Stimulated activated CD4-positive, alpha-beta T cell treated with anti-CD3 and anti-CD28 coated beads, Interleukin-12 subunit alpha, Interleukin-12 subunit beta, amount 100 ng/mL, for 4 hours (primary cell): Measurements from ENCODE around the gene EFNA3.
"Not testable (repeated sequence)": the region's sequence is repeated elsewhere in the genome, so short reads cannot be mapped to it uniquely, and the experiment has no call there.

Experiments used
- DNase-seq: peaks from one replicate; pipeline ENCODE4 v3.0.0-alpha.2; 2020

Gene EFNA3

DNA sequence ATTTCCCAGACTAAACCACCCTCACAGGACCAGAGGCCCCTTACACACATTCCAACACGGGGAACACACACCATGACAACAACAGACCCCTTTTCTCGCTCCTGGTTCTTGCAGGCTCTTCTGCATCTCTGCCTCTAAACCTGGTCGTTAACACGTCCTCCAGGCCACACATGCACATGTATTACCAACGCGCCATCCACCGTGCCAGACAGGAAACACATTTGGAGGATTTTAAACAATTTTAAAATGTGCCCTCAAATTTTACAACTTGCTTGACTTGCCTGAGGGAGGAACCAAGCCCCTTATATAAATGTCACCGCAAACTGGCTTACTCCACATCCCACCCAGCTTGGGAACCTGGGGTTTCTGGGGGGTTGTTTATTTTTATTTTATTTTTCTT, 32.2 kb downstream of the EFNA3 start:
- no peak for DNase-seq

- DNase-seq: no peak
These were observed 34.9 kb downstream of the EFNA3 start for GRCh38 chr1:155113450-155113980.

DNA sequence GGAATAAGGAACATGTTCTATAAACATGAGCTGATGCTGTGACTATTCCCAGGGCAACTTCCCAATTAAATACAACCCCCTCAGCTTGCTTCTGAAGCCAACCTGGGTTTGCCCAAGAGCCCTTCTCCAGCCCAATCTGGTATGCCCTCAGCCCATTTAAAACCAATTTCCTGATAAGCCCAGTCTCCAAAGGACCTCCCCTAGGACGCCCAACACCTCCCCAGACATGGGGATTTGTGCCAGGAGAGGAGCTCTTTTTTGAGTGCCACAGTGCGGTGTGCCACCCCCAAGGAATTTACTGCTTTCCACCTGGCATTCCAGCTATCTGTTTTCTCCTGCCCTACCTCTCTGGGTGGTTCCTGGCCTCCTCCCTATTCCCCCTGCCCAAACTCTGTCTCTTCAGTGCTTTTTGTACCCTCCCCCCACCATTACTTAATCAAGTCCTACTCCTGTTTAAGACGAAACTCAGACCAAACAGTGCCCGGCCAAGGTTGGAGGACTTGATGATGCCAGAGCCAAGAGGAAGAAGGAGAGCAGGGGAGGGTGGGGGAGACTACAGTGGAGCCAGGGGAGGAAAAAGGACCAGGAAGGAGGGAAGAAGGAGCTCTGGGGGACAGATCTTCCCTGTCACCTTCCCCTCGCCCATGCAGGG, 37.6 kb downstream of the EFNA3 start:
- no peak for DNase-seq

DNA sequence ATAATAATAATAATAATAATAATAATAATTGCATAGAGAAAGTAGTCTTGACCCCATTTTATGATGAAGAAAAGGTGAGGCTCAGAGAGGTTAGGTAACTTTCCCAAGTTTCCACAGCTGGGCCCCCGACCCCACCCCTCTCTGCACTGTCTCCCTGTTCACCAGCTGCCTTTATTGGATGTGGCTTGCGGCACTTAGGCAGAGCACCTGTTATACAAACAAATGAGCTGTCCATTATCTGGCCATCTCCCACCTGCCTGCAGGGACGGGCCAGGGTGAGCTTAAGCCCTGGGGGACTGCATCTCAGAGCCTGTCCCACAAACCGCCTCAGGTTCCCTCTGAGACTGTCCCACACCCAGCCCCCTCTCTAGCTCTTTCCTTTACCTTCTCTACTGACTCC, 39.0 kb downstream of the EFNA3 start:
- no peak for DNase-seq

- DNase-seq: not testable (repeated sequence)
These were observed 39.5 kb downstream of the EFNA3 start for GRCh38 chr1:155118090-155118489.

DNA sequence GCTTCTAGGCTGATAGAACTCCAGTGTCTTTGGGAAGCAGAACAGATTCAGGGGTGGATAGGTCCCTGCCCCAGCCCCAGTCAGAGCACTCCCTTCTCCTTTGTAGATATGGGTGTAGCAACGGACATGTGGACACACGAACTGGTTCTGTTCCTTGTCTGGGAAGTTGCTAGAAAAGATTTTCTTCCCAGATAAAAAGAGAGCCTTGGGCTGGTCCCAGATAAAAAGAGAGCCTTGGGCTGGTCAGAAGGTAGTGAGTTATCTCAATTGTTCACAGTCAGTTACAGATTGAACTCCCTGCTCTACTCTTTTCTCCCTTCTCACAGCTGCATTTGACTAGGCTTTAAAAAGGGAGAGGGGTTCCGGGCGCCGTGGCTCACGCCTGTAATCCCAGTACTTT, 41.6 kb downstream of the EFNA3 start:
- no peak for DNase-seq

- no peak for DNase-seq
These were observed 42.6 kb downstream of the EFNA3 start for GRCh38 chr1:155121249-155121648.

- DNase-seq: no peak
These were observed 43.7 kb downstream of the EFNA3 start for GRCh38 chr1:155122308-155122707.

GRCh38 chr1:155123801-155124200, 45.2 kb downstream of the EFNA3 start:
- DNase-seq: no peak

DNA sequence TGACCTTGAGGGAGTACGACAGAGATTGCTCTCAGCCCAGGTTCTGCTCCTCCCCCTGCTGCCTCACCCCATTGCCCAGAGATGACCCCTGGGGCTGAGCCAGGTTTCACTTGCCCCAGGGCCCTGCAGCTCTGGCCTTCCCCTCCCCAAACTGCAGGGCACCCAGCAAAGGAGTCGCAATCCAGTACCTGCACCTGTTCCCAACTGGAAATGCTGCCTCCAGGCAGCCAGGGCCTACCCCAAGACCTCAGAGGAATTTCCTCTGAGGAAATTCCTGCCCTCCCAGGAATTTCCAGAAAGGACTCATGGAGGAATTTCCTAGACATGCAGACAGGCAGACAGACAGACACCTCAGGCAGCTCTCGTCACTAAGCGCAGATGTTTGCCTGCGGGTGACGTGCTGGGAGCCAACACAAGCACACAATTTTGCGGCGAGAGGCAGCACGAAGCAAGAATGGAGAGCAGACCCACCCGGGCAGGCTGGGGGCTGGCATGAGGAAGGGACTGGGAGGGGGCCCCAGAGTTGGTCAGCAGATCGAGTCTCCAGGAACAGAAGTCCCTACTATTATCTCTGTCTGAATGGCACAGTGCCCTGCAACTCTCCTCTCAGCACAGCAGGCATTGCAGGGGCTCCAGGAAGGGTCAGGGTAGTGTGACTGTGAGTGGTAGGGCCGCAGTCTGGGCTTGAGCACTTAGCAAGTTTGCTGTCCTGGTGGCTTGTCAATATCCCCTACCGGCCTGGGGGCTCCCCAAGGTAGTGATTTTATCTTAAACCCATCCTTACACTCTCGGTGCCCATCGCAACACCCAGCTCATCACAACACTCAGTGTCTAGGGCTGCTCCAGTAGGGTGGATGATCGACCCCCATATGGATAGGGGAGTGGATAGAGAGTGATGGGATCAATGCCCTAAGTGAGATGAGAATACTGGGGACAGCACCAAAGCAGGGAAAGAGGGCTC, 46.1 kb downstream of the EFNA3 start:
- no peak for DNase-seq

DNA sequence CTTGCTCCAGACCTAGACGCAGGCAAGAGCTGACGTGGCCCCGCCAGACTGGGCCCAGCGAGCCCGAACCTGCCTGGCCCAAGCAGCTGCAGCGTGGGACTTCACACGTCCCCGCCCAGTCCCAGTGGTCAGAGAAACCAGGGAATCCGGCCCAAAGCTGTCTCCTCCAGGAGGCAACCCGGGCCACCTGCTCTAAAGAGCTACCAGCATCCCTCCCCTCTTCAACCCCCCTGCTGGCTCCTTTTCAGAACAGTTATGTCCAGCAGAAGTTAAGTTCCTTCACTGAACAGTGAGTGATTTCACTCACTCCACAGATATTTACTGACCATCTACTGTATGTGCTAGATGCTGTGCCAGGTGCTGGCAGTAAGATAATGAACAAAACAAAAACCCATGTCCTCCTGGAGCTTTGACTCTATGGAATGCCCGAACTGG, 46.9 kb downstream of the EFNA3 start:
- DNase-seq: no peak

GRCh38 chr1:155125946-155126555, 47.4 kb downstream of the EFNA3 start:
- no peak for DNase-seq

DNA sequence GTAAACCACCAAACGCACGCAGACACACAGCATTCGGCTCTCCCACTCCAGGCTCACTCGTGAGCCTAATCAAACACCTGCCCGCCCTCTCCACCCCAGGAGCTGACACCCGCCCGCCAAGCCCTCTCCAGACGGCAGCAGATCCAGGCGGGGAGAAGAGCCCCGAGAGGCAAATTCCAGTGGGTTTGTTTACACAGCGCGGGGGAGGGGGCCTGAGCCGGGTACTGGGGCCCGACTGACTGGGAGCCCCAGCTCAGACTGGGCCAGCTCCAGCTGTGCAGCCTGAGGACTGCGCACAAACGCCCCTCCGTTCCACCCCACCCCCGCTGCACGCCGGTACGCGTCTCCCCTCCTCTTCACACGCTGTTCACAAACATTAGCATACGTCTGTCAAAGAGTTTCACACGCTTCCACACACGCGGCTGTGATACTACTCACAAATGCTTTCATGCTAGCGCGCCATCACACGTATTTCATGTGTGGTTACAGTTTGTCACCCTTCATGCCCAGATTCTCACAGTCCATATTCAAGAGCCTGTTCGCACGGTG, 48.0 kb downstream of the EFNA3 start:
- DNase-seq: peak; percentile 17

- peak; percentile 47 for DNase-seq
These were observed 48.7 kb downstream of the EFNA3 start, which contains the start of gene EFNA1 for GRCh38 chr1:155127105-155127966. TSS of gene EFNA1 (plus strand) at chr1:155127876. CDS start at chr1:155127978, 102 bp downstream.

DNA sequence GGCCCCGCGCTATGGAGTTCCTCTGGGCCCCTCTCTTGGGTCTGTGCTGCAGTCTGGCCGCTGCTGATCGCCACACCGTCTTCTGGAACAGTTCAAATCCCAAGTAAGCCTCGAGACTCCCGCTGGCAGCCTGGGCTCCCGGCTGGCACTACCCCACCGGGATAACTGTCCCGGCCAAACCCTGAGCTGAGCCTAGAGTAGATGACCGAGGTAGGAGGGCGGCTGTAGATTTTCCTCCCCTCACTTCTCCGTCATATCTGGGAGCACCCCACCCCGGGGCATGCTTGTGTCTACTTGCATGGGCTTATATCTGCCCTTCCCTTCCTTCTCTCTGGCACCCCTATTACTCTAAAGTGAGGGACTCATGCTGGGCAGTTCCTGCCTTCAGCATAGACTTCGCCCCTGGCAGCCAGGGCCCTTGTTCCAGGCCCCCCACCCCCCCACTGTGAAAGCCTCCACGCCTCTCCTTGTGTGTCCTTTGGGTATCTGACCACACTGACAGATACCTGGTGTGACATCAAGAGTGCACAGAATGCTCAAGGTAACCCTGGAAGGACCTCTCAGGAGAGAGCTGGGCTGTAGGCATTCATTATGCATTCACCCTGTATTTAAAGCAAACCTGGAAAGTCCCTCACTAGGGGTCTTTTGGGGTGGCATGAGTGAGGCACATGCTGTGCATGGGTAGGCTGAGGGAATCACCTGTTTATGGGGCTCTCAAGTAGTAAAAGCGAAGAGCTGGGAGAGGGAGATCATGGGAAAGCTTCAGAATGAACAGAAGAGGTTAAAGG, 49.5 kb downstream of the EFNA3 start:
- no peak for DNase-seq

GRCh38 chr1:155128755-155129473, 50.3 kb downstream of the EFNA3 start:
- no peak for DNase-seq

GRCh38 chr1:155130272-155131006, 51.8 kb downstream of the EFNA3 start:
- no peak for DNase-seq

DNA sequence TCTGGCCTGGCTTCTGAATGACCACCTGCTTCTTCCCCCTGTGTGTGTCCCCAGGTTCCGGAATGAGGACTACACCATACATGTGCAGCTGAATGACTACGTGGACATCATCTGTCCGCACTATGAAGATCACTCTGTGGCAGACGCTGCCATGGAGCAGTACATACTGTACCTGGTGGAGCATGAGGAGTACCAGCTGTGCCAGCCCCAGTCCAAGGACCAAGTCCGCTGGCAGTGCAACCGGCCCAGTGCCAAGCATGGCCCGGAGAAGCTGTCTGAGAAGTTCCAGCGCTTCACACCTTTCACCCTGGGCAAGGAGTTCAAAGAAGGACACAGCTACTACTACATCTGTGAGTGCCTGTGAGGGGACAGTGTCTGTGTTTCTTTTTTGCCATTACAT, 52.6 kb downstream of the EFNA3 start:
- DNase-seq: no peak

DNA sequence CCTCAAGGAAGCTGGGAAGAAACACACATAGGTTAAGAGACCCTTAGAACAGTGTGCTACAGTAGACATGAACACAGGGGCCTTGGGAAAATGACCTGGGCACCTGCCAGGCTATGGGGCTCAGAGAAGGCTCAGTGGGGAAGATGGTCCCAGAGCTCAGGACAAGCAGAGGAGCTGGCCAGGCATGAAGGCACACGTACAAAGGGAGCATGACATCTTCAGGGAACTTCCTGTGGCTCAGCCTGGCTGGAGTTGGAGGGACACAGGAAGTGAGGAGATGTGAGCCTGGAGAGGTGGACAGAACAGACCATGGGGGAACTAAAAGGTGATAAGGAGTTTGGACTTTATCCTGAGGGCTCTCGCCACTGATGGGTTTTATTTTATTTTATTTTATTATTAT, 53.2 kb downstream of the EFNA3 start:
- DNase-seq: no peak

GRCh38 chr1:155133799-155134281, 55.2 kb downstream of the EFNA3 start:
- DNase-seq: no peak
